Mesendoderm (in vitro differentiated cells): ENCODE results near the gene METTL4.

Experiments
- DNase-seq: peaks from one replicate; pipeline ENCODE4 v3.0.0; 2013
- H2AK5ac ChIP-seq: 2 replicates; pipeline ENCODE4 v1.6.1; 2013; ENCODE audit warnings: low read length, inconsistent platforms
- H2BK120ac ChIP-seq: 2 replicates; pipeline ENCODE4 v1.6.1; 2013; ENCODE audit warnings: low read depth, mild to moderate bottlenecking, low read length, moderate library complexity, mixed read lengths
- H2BK15ac ChIP-seq: replicated peaks from 2 replicates; pipeline ENCODE4 v1.6.1; 2013; ENCODE audit warnings: low read depth, mild to moderate bottlenecking, moderate library complexity
- H2BK5ac ChIP-seq: 2 replicates; pipeline ENCODE4 v1.6.1; 2013; ENCODE audit warnings: low read length, inconsistent platforms
- H3K18ac ChIP-seq: 2 replicates; pipeline ENCODE4 v1.6.1; 2013; ENCODE audit warnings: mild to moderate bottlenecking, low read length, mixed read lengths
- H3K23ac ChIP-seq: one replicate; pipeline ENCODE4 v1.6.1; 2013; ENCODE audit warnings: low read length
- H3K27ac ChIP-seq: 2 replicates; pipeline ENCODE4 v1.5.1; 2013; ENCODE audit warnings: low read depth, mild to moderate bottlenecking, inconsistent platforms, low read length, moderate library complexity
- H3K27me3 ChIP-seq: 2 replicates; pipeline ENCODE4 v1.6.1; 2013; ENCODE audit warnings: low read length, control low read depth, mild to moderate bottlenecking, inconsistent platforms; ENCODE audit not compliant: insufficient read depth, poor library complexity
- H3K36me3 ChIP-seq: 2 replicates; pipeline ENCODE4 v1.6.1; 2013; ENCODE audit warnings: low read length, inconsistent platforms; ENCODE audit not compliant: control insufficient read depth, insufficient read depth
- H3K4ac ChIP-seq: one replicate; pipeline ENCODE4 v1.6.1; 2013; ENCODE audit warnings: low read depth, mild to moderate bottlenecking, low read length, moderate library complexity
- H3K4me1 ChIP-seq: 2 replicates; pipeline ENCODE4 v1.6.1; 2013; ENCODE audit warnings: low read depth, low read length, inconsistent platforms; ENCODE audit not compliant: control insufficient read depth
- H3K4me2 ChIP-seq: 2 replicates; pipeline ENCODE4 v1.6.1; 2013; ENCODE audit warnings: low read length
- H3K4me3 ChIP-seq: 2 replicates; pipeline ENCODE4 v1.5.1; 2013; ENCODE audit warnings: mild to moderate bottlenecking, low read length
- H3K56ac ChIP-seq: one replicate; pipeline ENCODE4 v1.6.1; 2013; ENCODE audit warnings: low read length
- H3K79me1 ChIP-seq: 2 replicates; pipeline ENCODE4 v1.6.1; 2013; ENCODE audit warnings: low read length, inconsistent platforms
- H3K79me2 ChIP-seq: 2 replicates; pipeline ENCODE4 v1.6.1; 2013; ENCODE audit warnings: mild to moderate bottlenecking, low read length; ENCODE audit not compliant: control insufficient read depth, insufficient read depth
- H3K9ac ChIP-seq: 2 replicates; pipeline ENCODE4 v1.6.1; 2013; ENCODE audit warnings: low read length, inconsistent platforms
- H4K5ac ChIP-seq: one replicate; pipeline ENCODE4 v1.6.1; 2013; ENCODE audit warnings: low read length
- H4K8ac ChIP-seq: one replicate; pipeline ENCODE4 v1.6.1; 2013; ENCODE audit warnings: low read depth, mild to moderate bottlenecking, control low read depth, low read length, moderate library complexity
- WGBS: extraction: QIAGEN DNeasy Blood & Tissue Kit; methylation state at CpG from one replicate; pipeline ENCODE4 v1.1.7; 2013; ENCODE audit warnings: low lambda C conversion rate, missing lambda C conversion rate; ENCODE audit not compliant: insufficient coverage; ENCODE audit errors: extremely low coverage; 5-methylcytosine and 5-hydroxymethylcytosine counted together

Gene METTL4

GRCh38 chr18:2515171-2515787 lies 56.0 kb downstream of the METTL4 start:
- Histone ChIP-seq H2BK5ac (no peak overlapping the region), H4K5ac (no peak overlapping the region), H3K23ac (no peak overlapping the region), H3K56ac (no peak overlapping the region), H3K4me1 (no peaks in the 10 kb centered on the region), H3K79me1 (no peaks in the 10 kb centered on the region), H3K4me3 (no peak overlapping the region), H3K4ac (no peak overlapping the region), H2AK5ac (no peak overlapping the region), H3K79me2 (no peaks in the 10 kb centered on the region), H4K8ac (no peak overlapping the region), H3K36me3 (no peaks in the 10 kb centered on the region), H3K4me2 (no peak overlapping the region), H3K9ac (no peak overlapping the region), H3K18ac (no peak overlapping the region), H3K27me3 (no peaks in the 10 kb centered on the region), H2BK120ac (no peak overlapping the region), H3K27ac (no peak overlapping the region), H2BK15ac (no peak overlapping the region)
- WGBS: 100% methylated on average over 1 of the region's 1 CpG
- DNase-seq: no peak

GRCh38 chr18:2513616-2514015 lies 57.7 kb downstream of the METTL4 start:
- Histone ChIP-seq H2BK120ac (peak overlapping the region; percentile 28), H4K5ac (no peak overlapping the region), H3K9ac (no peak overlapping the region), H3K36me3 (no peaks in the 10 kb centered on the region), H3K4me1 (no peaks in the 10 kb centered on the region), H2BK5ac (no peak overlapping the region), H3K79me1 (no peaks in the 10 kb centered on the region), H2BK15ac (no peak overlapping the region), H3K56ac (no peak overlapping the region), H3K79me2 (no peaks in the 10 kb centered on the region), H3K4ac (no peak overlapping the region), H3K4me3 (no peak overlapping the region), H4K8ac (no peak overlapping the region), H3K23ac (no peak overlapping the region), H3K4me2 (no peak overlapping the region), H2AK5ac (no peak overlapping the region), H3K18ac (no peak overlapping the region), H3K27ac (no peak overlapping the region), H3K27me3 (no peaks in the 10 kb centered on the region)
- DNase-seq: no peak
- WGBS: no CpG with 5 or more reads among the region's 1 CpG

- WGBS: no CpG with 5 or more reads among the region's 2 CpGs
- H3K27ac ChIP-seq: no peak overlapping the region
- H3K56ac ChIP-seq: no peak overlapping the region
- no peak overlapping the region for H2BK120ac ChIP-seq
- no peaks in the 10 kb centered on the region for H3K79me1 ChIP-seq
- no peak overlapping the region for H4K5ac ChIP-seq
- no peak overlapping the region for H4K8ac ChIP-seq
- H3K27me3 ChIP-seq: no peaks in the 10 kb centered on the region
- H2AK5ac ChIP-seq: no peak overlapping the region
- H3K79me2 ChIP-seq: no peaks in the 10 kb centered on the region
- no peak overlapping the region for H2BK5ac ChIP-seq
- no peak overlapping the region for H3K4me3 ChIP-seq
- no peaks in the 10 kb centered on the region for H3K4me1 ChIP-seq
- no peak overlapping the region for H2BK15ac ChIP-seq
- H3K36me3 ChIP-seq: no peaks in the 10 kb centered on the region
- H3K4me2 ChIP-seq: no peak overlapping the region
- no peak overlapping the region for H3K4ac ChIP-seq
- H3K9ac ChIP-seq: no peak overlapping the region
- no peak overlapping the region for H3K23ac ChIP-seq
- no peak for DNase-seq
- H3K18ac ChIP-seq: no peak overlapping the region
Observed at GRCh38 chr18:2512059-2512458, 59.2 kb downstream of the METTL4 start.

GRCh38 chr18:2511451-2511850 lies 59.9 kb downstream of the METTL4 start:
- Histone ChIP-seq H2AK5ac (no peak overlapping the region), H2BK5ac (no peak overlapping the region), H3K4me3 (no peak overlapping the region), H3K27ac (no peak overlapping the region), H3K79me1 (no peaks in the 10 kb centered on the region), H3K23ac (no peak overlapping the region), H3K4ac (no peak overlapping the region), H4K5ac (no peak overlapping the region), H3K4me2 (no peak overlapping the region), H3K27me3 (no peaks in the 10 kb centered on the region), H3K18ac (no peak overlapping the region), H3K79me2 (no peaks in the 10 kb centered on the region), H2BK15ac (no peak overlapping the region), H2BK120ac (no peak overlapping the region), H3K56ac (no peak overlapping the region), H3K4me1 (no peaks in the 10 kb centered on the region), H3K36me3 (no peaks in the 10 kb centered on the region), H3K9ac (no peak overlapping the region), H4K8ac (no peak overlapping the region)
- no peak for DNase-seq
- no CpG with 5 or more reads among the region's 3 CpGs for WGBS

GRCh38 chr18:2510416-2510815 lies 60.9 kb downstream of the METTL4 start:
- H4K5ac ChIP-seq: no peak overlapping the region
- H3K4me3 ChIP-seq: no peak overlapping the region
- H2BK5ac ChIP-seq: no peak overlapping the region
- H3K4me1 ChIP-seq: no peaks in the 10 kb centered on the region
- H3K9ac ChIP-seq: no peak overlapping the region
- H3K4me2 ChIP-seq: no peak overlapping the region
- no peak overlapping the region for H3K4ac ChIP-seq
- H2BK15ac ChIP-seq: no peak overlapping the region
- no peaks in the 10 kb centered on the region for H3K79me1 ChIP-seq
- no peak overlapping the region for H2AK5ac ChIP-seq
- no peak for DNase-seq
- no peak overlapping the region for H3K23ac ChIP-seq
- H4K8ac ChIP-seq: no peak overlapping the region
- no peak overlapping the region for H3K18ac ChIP-seq
- no peaks in the 10 kb centered on the region for H3K27me3 ChIP-seq
- H3K36me3 ChIP-seq: no peaks in the 10 kb centered on the region
- H3K56ac ChIP-seq: no peak overlapping the region
- WGBS: no CpG with 5 or more reads among the region's 6 CpGs
- no peak overlapping the region for H3K27ac ChIP-seq
- no peak overlapping the region for H2BK120ac ChIP-seq
- H3K79me2 ChIP-seq: no peaks in the 10 kb centered on the region

GRCh38 chr18:2508678-2509077 lies 62.6 kb downstream of the METTL4 start:
- no peaks in the 10 kb centered on the region for H3K36me3 ChIP-seq
- H3K27ac ChIP-seq: no peak overlapping the region
- H3K79me2 ChIP-seq: no peaks in the 10 kb centered on the region
- no peak overlapping the region for H2BK120ac ChIP-seq
- H3K4ac ChIP-seq: no peak overlapping the region
- no peaks in the 10 kb centered on the region for H3K79me1 ChIP-seq
- no peak overlapping the region for H2AK5ac ChIP-seq
- no peaks in the 10 kb centered on the region for H3K27me3 ChIP-seq
- no peak overlapping the region for H3K4me2 ChIP-seq
- no peak overlapping the region for H2BK15ac ChIP-seq
- no peak overlapping the region for H3K23ac ChIP-seq
- H4K8ac ChIP-seq: no peak overlapping the region
- WGBS: no CpG with 5 or more reads among the region's 3 CpGs
- no peak for DNase-seq
- no peak overlapping the region for H3K9ac ChIP-seq
- H4K5ac ChIP-seq: no peak overlapping the region
- H3K4me3 ChIP-seq: no peak overlapping the region
- H3K18ac ChIP-seq: no peak overlapping the region
- no peak overlapping the region for H2BK5ac ChIP-seq
- no peaks in the 10 kb centered on the region for H3K4me1 ChIP-seq
- no peak overlapping the region for H3K56ac ChIP-seq
